Measurements from ENCODE around the gene KRT4.

The KRT4 gene

DNA sequence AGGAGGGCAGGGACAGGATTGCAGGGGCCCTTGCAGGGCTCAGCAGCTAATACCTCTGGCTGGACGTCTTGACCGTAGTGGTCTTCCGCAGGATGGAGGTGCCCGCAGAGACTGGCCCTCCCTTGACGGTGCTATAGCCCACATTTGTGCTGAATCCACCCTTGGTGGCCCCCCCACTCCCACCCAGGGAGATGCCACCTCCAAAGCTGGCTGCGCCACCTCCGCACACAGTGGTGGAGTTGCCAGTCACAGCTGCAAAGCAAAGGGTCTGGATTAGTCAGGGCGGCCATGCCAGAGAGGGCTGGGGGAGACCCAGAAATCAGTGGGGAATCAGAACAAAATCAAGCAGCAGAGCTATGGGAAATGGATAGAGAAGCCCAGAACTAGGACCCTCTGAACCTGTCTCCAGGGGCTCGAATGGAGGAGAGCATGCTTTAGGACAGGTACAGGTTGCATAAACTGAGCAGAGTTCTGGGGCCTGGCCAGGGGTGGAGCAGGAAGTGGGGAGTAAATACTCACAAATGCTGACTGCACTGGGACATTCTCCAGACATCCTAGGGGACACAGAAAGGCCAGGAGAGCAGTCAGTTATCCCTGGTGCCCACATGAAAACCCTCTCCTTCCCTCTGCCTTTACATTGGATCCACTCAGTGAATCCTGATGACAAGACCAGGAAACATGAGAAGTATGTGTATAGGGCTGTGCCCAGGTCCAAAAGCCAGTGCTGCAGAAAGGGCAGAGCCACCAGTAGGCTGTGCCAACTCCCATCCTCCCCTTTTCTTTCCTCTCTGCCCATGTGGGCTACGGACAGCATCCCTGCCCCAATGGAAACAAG is 8.1 kb upstream of the KRT4 start:
- FAIRE-seq: no peak

DNA sequence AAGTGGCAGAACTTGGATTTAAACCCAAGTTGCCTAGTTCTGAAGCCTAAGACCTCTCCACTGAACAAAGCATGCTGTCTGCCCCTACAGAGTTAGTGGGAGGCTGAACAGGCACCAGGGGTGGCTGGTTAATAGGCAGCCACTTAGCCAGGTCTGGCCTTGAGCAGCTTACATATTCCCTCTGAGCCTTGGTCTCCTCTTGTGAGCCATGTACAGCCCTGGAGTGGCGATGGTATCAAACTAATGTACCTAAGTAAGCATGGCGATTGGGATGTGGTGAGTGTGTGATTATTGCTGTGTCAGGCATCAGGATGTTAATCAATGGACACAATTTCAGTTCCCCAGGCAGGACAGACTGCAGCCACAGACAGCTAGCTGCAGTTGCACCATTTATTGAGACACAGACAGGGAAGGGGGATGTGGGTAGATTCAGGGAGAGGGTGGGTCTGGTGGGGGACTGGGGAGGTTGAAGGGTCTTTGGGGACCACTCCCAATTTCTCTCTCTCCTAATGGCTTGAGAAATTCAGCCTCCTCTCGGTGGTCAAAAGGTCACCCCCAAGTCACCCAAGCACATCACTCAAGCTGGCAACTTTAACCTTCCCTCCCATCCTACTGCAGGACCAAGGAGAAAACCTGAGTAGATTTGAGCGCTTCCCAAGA is 7.3 kb upstream of the KRT4 start:
- FAIRE-seq: no peak

DNA sequence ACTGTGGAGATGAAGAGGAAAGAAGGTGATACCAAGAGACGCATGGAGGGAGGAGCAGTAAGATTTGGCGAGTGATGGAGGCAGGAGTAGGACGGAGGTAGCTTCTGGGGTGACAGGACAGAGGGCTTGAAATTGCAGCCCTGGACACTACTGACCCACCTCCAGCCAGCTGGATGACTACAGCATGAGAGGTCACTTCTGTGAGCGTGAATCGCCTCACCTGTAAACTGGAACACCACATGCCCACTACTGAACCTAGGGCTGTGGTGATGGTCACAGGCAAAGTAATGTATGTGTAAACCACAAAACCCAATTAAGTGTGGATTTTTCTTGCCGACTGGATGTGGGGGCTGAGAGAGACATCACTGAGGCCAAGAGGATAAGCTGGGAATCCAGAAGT is 6.6 kb upstream of the KRT4 start:
- FAIRE-seq: no peak

DNA sequence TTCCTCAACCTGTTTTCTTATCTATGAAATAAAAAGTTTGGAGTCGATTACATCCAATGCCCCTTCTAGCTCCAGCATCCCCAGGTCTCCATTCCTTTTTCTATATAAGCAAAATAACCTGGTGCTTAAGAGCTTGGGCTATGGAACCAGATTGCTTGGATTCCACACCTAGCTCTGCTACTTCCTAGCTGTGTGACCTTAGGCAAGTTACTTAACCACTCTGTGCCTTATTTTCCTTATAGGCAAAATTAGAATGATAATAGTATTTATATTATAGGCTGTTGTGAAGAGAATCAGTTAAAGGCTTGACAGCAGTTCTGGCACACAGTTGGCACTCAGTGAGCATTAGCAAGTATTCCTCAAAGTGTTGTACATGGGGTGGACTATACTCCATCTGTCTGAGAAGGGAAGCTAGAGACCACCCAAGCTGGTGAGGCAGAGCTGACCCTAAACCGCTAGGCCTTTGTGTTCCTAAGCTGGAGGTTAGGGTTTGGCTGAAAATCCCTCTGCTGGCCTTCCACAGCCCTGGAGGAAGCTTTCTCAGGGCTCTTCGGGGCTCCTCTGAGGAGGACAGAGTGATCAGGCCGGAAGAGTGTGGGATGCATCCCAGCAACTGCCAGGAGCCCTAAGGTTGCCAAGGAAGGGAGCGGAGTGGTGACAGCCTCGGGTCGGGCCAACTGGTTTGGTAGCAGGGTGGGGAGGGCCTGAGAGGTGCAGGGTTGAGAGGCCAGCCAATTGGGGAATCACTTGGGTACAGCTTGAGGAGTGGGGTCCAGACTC is 6.0 kb upstream of the KRT4 start:
- no peak for FAIRE-seq

DNA sequence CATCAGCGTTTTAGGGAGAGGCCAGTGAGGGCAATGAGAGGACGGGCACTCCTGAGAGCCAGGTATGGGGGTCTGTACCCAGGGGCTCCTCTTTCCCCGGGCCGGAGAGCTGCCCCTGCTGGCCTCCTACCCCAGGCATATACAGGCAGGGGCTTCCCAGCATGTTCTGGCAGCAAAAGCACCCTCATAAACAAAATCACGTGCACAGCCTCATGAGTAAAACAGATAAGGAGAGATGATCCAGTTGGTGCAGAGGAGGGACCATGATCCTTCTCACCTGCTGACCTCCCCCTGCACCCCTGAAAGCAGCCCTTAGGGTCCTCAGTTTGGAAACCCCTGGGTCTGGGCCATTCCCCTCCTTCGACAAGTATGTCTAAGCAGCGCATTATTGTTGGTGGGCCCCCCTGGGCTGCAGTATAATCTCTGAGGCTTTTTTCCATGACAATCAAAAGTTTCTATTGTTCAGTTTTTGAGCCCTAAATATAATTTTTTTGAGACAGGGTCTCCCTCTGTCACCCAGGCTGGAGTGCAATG is 5.0 kb upstream of the KRT4 start:
- no peak for FAIRE-seq

DNA sequence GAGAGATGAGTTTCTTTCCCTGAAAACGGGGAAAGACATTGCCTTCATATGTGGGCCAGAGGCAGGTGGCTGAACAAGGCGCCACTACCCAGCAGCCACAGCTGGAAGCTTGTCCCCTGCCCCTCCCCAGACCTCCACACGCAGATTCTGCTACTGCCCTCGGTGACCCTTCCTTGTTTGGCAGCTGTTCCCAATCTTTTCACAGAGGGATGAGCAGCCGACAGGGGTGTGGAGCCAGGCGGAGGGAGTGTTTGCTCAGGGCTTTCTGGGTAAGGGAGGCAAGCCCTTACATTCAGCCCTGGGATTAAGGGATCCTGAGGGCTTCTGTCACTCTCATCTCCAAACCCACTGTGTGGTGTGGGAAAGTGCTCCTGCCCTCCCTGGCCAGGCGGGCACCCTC is 4.5 kb upstream of the KRT4 start:
- no peak for FAIRE-seq

DNA sequence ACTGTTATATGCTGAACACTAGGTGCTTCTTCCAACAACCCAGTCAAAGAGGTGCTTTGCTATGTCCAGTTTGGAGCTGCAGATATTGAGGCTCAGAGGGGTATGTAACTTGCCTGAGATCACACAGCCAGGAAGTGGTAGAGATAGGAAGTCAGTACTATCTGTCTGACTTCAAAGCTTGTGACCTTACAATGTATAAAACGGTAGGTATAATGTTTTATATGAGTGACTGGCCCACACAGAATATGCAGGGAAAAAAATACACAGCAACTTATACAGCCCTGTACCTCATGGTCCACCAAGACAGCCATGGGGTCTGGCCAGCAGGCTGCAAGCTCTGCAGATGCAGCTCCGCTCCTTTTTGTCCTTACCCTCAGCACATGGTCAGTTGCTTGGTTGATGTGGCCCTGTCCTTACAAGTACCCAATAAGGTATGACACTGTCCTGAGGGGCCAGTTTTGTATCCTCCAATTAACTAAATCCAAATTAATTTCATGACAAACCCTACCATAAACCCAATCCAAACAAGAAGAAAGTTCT is 3.9 kb upstream of the KRT4 start:
- no peak for FAIRE-seq

DNA sequence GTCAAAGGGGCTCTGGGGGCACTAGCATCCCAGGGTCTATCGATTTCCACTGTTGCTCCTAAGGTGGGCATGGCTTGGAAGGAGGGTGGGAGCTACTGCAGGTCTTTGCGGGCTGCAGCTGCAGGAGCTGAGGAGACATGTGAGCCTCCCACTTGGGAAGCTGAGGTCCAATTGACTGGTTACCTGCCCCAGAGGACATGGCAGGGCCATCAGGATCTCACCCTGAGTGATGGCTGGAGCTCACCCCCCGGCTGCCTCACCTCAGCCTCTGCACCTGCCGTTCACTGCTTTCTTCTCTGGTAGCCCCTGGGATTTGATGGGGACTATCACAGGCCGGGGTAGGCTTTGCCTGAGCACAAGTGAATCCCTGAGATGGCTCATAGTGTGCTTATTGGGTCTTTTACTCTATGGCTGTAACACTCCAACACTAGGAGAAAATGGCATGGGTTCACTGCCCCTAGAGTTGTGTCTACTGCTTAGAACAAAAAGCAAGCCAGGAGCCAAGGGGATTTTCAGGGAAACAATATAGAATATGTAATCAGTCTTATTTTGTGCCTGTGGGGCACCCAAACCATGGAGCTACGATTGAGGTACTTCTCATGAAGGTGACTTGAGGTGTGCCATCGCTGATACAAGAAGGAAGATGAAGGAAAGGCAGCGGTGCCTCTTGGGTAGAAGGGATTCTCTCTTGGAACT is 3.2 kb upstream of the KRT4 start:
- FAIRE-seq: no peak

DNA sequence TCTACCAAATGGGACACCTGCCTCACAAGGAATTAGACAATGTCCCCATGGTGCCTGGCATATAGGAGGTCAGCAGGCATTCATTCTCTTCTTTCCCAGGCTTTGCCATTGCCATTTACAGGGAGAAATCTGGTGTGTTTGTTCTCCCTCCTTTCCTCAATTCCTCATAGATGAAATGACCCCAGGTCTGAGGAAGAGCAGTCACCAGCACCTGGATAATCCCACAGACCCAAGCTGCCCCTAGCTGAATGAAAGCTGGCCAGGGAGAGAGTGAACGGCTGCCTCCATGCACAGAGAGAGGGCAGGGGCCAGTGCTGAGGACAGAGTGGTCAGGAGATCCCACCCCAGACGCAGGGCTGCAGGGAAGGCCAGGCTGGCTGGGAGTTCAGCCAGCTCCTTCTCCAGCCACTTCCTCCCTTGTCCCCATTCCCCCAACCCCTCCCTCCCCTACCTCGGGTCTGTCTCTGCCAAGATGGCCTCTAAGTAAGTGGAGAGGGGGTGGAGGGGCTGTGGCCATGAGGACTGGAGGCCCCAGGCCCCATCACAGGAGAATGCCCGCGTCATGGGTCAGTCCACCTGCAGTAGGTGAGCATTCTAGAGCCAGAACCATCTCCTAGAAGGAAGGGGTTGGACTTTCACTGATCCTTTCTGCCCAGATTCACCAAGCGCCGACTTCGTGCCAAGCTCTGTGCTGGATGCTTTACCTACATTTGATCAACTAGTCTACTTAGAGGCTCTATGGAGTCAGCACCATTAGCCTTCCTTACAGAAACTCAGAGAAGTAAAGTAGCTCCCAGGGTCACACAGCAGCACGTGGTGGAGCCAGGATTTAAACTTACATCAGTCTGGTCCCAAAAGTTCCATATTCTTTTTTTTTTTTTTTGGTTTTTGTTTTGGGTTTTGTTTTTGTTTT is 2.0 kb upstream of the KRT4 start:
- no peak for FAIRE-seq

DNA sequence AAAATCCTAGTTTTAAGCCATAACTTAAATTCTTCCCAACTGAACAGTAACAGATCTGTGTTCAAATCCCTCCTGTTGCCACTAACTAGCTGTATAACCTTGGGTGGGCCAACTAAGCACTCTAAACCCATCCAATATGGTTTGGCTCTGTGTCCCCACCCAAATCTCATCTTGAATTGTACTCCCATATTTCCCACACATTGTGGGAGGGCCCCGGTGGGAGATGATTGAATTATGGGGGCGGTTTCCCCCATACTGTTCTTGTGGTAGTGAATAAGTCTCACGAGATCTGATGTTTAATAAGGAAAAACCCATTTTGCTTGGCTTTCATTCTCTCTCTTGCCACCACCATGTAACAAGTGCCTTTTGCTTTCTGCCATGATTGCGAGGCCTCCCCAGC is 1.2 kb upstream of the KRT4 start:
- FAIRE-seq: no peak

DNA sequence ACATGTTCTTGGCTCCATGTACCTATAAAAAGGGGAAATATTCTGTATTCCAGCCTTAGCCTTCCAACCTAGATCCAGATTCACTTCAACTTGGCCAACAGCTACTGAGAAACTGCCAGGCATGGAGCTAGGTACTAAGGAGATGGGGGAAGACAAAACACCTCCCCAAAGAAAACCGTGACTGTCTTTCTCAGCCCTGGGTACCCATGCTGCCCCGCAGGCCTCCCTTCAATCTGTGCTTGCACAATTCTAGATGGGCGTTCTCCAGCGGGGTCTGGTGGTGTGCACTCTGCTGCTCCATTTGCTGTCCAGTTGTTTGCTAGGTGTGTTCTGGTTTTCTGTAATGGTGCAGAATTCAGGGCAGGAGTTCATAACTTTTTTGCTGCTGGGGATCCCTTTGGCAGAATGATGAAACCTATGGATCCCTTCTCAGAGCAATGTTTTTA is 817 bp upstream of the KRT4 start:
- FAIRE-seq: no peak

DNA sequence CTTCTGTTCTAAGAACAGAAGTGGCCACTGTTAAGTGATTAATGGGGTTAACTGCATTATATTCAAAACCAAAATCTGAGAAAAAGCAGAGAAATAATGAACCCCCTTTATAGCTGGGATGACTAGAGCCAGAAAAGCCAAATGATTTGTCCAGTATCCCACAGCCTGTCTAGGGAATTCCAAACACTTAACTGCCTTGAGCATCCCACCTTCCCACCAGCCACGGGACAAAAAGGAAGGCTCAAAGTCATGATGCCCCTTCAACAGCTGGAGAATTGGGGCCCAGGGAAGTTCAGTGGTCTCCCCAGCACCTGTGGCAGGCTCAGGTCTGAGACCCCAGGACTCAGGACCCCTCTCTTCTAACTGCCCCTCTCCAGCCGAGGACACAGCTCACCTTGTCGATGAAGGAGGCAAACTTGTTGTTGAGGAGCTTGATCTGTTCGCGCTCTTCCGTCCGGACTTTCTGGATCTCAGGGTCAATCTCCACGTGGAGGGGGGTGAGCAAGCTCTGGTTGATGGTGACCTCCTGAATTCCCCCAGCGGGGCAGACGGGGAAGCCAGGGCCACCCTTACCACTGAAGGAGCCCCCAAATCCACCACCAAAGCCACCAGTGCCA is 605 bp downstream of the KRT4 start:
- FAIRE-seq: no peak

DNA sequence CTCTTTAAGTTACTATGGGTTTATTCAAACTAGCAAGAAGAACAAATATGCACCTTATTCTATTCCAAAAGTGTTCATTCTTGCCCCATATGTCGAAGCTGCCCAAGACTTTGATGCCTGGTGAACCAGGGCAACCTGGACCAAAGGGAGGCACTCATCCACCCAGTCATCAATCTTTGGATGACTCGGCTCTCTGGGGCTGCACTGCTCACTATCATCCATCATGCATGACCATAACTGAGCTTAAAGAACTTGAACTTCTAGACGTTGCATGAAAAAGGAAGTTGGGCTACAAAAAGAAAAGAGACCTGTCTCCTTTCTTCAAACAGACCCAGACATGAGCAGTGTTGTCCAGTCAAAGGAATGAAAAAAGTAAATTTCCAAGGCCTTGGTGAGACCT is 1.2 kb downstream of the KRT4 start:
- FAIRE-seq: no peak

DNA sequence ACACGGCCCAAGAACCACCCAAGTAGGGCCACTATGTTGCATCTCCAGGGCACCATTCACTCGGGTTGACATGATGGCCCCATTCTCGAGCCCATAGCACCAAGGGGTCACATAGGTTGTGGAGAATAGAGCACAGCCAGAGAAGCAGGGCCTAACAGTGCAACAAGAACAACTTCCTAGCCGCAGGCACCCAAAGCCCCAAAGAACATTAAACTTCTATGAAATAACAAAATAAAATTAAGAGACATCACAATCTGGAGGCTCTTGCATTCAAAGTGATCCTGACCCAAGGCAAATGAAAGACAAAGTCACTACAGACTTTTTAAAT is 1.9 kb downstream of the KRT4 start:
- no peak for FAIRE-seq

DNA sequence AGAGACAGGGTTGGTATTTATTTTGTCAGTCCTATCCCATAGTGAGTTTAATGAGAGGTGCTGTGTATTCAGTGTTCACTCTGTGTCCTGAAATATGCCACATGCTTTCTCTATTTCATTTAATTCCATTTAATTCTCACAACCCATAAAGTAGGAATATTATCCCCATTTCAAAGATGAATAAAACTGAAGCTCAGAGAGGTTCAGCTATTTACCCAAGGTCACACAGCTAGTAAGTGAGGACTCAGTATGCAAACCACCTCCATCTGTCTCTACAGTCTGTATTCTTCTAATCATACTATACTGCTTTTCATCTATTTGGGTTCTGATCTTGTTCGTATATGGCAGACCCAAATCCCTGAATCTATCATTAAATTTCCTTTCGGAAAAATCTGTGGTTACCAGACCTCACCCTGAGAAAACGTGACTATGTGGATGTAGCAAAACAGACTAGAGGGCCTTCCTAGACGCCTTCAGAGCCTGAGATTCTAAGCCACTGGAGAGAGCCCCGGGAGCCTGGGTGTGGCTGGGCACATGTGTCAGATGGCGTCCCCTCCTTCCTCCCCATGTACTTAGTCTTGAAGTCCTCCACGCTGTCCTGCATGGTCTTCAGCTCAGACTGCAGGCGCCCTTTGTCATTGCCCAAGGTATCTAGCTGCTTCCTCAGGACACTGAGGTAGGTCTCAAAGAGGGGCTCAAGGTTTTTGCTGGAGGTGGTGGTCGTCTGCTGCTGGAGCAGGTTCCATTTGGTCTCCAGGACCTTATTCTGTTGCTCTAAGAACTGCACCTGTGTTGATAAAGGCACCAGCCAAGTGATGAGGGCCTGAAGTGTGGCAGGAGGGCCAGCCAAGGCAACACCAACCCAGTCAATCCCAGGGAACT is 2.5 kb downstream of the KRT4 start:
- FAIRE-seq: no peak

DNA sequence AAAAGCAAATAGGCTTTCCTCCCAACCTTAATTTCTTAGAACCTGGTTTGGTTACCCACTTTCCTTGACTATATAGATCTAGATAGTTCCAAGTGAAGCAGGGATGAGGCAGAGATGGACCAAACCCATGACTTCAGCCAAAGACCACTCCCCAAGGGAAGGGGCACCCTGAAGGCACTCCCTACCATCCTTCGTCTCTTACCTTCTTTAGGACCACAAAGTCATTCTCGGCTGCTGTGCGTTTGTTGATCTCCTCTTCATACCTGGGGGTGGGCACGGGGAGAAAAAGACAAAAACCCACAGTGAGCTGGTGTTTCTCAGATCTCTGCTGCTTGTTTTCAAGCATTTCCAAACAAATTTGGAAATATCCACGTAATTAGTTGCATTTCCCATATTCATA is 3.4 kb downstream of the KRT4 start:
- no peak for FAIRE-seq

DNA sequence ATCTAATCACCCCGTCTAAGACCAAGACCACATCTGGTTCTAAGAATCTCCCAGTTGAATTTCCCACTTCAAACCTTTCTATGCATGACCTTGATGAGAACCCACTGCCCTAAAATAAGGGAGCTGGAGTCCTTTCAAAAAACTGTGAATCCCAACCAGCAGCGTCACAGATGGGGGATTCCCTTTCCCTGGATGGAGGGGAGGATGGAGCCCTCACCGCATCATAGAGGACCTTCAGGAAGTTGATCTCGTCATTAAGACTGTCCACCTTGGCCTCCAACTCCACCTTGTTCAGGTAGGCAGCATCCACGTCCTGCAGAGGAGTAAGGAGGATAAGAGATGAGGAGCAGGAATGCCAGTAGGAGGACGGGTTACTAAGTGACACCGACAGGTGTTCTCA is 4.8 kb downstream of the KRT4 start:
- FAIRE-seq: no peak

DNA sequence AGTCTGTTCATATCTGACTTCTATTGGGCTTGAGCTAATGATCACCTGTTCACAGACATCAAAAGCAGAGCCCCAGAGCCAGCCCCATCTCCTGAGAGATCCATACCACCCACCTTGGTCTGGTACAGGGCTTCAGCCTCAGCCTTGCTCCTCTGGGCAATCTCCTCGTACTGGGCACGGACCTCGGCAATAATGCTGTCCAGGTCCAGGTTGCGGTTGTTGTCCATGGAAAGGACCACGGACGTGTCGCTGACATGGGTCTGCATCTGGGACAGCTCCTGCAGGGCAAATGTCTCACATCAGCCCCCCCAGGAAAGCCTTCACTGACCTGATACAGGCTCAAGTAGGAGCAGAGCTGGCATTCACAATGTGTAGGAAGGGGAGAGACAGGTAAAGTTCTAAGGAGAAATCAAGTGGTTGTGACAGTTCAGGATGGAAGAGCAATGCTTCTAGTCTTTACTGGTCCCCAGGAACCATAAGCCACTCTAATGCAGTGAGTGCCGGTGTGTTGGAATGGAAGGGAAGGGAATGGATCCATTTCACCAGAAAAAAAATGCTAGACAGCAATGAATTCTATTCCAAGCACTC is 5.2 kb downstream of the KRT4 start:
- no peak for FAIRE-seq

Measured in colon (tissue), 2 donors.